ENCODE measurements around the gene FAM234A.

Gene FAM234A

GRCh38 chr16:272633-273546 lies 38.3 kb downstream of the FAM234A start:
- no peak for TF ChIP-seq CTCF (IDR thresholded peaks at IDR 0.05; ENCODE audit: insufficient read depth, missing control alignments)
- FAIRE-seq (no peak), DNase-seq (ENCODE audit: insufficient read length, low spot score) (no peak)

DNA sequence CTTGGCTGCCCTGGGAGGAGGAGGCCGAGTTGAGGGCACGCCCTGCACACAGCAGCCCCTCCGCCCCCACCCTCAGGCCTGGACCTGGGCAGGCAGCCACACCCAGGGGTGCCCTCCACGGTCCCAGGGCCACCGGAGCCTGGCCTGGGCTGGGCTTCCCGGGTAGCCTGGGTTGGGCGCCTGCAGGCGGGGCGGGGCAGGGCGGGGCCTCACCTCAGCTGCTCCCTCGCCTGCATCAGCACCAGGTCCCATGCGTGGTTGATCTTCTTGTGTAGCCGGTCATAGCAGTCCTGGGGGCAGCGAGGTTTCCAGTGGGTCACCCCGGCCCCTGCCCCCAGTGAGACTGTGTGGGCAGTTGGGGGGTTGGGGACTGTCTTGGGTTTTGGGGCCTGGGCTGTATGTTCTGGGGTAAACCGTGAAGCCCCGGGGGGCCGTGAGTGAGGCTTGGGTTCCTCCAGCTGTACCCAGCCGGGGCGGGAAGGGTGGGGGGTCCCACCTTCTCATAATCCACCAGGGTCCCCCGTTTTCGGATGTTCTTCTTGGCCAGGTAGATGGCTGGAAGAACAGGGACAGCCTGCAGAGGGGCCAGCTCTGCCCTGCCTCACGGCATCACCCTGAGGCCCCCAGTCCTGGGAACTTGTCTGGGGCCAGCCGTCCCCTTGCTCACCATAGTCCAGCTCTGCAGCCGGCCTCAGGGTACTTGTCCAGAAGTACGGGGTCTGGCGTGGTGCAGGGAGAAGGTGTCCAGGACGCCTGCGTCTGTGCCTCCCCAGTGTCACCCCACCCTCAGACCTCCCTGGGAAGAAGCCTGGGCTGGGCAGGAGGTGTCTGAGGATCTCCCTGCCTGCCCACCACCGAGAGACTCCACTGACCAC lies 39.2 kb downstream of the FAM234A start:
- no peak for FAIRE-seq
- DNase-seq (ENCODE audit: insufficient read length, low spot score): no peak
- TF ChIP-seq CTCF (IDR thresholded peaks at IDR 0.05; ENCODE audit: insufficient read depth, missing control alignments): no peak

GRCh38 chr16:275041-275641 lies 40.5 kb downstream of the FAM234A start:
- FAIRE-seq (no peak), DNase-seq (ENCODE audit: insufficient read length, low spot score) (no peak)
- no peak for TF ChIP-seq CTCF (IDR thresholded peaks at IDR 0.05; ENCODE audit: insufficient read depth, missing control alignments)

GRCh38 chr16:275786-276232 lies 41.2 kb downstream of the FAM234A start, which contains the start of gene RGS11:
Gene RGS11 (minus strand): TSS chr16:275944. CDS start chr16:275911, 33 bp downstream.
- DNase-seq (ENCODE audit: insufficient read length, low spot score) (no peak), FAIRE-seq (no peak)

GRCh38 chr16:276426-277077 lies 41.9 kb downstream of the FAM234A start:
- no peak for DNase-seq (ENCODE audit: insufficient read length, low spot score)
- no peak for TF ChIP-seq CTCF (IDR thresholded peaks at IDR 0.05; ENCODE audit: insufficient read depth, missing control alignments)
- FAIRE-seq: no peak

More at GRCh38 chr16:275786-276232, 41.2 kb downstream of the FAM234A start, which contains the start of gene RGS11:
- TF ChIP-seq CTCF (IDR thresholded peaks at IDR 0.05; ENCODE audit: insufficient read depth, missing control alignments): no peak

DNA sequence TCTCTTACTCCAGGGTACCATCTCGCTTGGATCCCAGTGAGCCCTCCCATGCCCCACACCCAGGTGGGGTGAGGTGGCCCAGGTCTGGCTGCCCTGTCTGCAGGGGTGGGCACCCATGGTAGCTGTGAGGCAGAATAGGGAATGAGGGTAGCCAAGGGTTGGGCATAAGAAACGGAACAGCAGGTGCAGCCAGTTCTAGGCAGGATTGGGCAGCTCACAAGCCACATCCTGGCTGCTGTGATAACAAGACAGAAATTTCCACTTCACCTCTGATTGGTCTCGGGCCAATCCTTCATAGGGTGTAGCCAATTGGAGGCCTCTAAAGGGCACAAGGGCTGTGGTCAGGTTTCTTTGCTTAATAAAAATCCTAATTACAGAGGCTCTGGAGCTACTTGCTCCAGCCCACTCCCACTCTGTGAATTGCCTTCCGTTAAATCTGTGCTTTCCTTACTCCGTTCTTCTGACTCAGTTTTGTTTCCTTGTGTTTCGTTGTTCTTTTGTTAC lies 44.3 kb downstream of the FAM234A start:
- FAIRE-seq (no peak), DNase-seq (ENCODE audit: insufficient read length, low spot score) (no peak)
- no peak for TF ChIP-seq CTCF (IDR thresholded peaks at IDR 0.05; ENCODE audit: insufficient read depth, missing control alignments)

Data from D721Med (cell line).